ENCODE measurements around the gene PICK1. TPM values are rescaled to one million over a fixed set of nuclear protein-coding genes. Genes with fewer than 3 reads are reported as not detected.

The PICK1 gene
- total and polyA plus RNA-seq, 2 donors (not counting 1 experiment from before 2014, with no cell fraction given): 7.8 to 11.1 TPM

- Histone ChIP-seq H3K9ac (ENCODE audit: insufficient read depth, low read length) (no peak overlapping the region), H3K4me3 (replicated peaks in 1 of 4; ENCODE audit: control extremely low read depth in 1 of 4, insufficient read depth in 1 of 4, low read depth in 3 of 4, low read length in 4 of 4) (no peak overlapping the region), H3K79me2 (ENCODE audit: control insufficient read depth, insufficient read depth, low read length) (no peaks in the 10 kb centered on the region), H3K9me3 (ENCODE audit: control insufficient read depth, insufficient read depth, low read depth, low read length) (no peaks in the 10 kb centered on the region), H3K27ac (ENCODE audit: insufficient read depth, low read length) (no peak overlapping the region), H3K4me1 (ENCODE audit: control insufficient read depth, extremely low read depth, insufficient read depth, low read length) (no peaks in the 10 kb centered on the region), H4K20me1 (ENCODE audit: control insufficient read depth, extremely low read depth, insufficient read depth, low read length) (no peaks in the 10 kb centered on the region), H2AFZ (ENCODE audit: low read length) (no peak overlapping the region), H3K4me2 (ENCODE audit: extremely low read depth, insufficient read depth, low read length) (no peak overlapping the region), H3K27me3 (ENCODE audit: control insufficient read depth, insufficient read depth, low read length) (no peaks in the 10 kb centered on the region), H3K36me3 (ENCODE audit: control insufficient read depth, insufficient read depth, low read length) (no peaks in the 10 kb centered on the region)
- DNase-seq (ENCODE audit: low read depth in 2 of 2): no peak
- TF ChIP-seq EZH2 (IDR thresholded peaks at IDR 0.05; ENCODE audit: low read length, missing control alignments): no peak
- TF ChIP-seq CTCF (conservative IDR thresholded peaks at IDR 0.05 in 1 of 2, IDR thresholded peaks at IDR 0.05 in 1 of 2; ENCODE audit: low read depth in 1 of 2, low read length in 2 of 2): no peak
These were observed 54.0 kb downstream of the PICK1 start for GRCh38 chr22:38110863-38111852.

GRCh38 chr22:38111925-38112355 is 54.7 kb downstream of the PICK1 start:
- no peak overlapping the region for H3K9ac ChIP-seq (ENCODE audit: insufficient read depth, low read length)
- H3K4me3 ChIP-seq (replicated peaks in 1 of 4; ENCODE audit: control extremely low read depth in 1 of 4, insufficient read depth in 1 of 4, low read depth in 3 of 4, low read length in 4 of 4): no peak overlapping the region
- no peak for DNase-seq (ENCODE audit: low read depth in 2 of 2)

More at GRCh38 chr22:38111925-38112355, 54.7 kb downstream of the PICK1 start:
- Histone ChIP-seq H3K79me2 (ENCODE audit: control insufficient read depth, insufficient read depth, low read length) (no peaks in the 10 kb centered on the region), H3K27me3 (ENCODE audit: control insufficient read depth, insufficient read depth, low read length) (no peaks in the 10 kb centered on the region), H4K20me1 (ENCODE audit: control insufficient read depth, extremely low read depth, insufficient read depth, low read length) (no peaks in the 10 kb centered on the region), H3K27ac (ENCODE audit: insufficient read depth, low read length) (no peak overlapping the region), H3K4me2 (ENCODE audit: extremely low read depth, insufficient read depth, low read length) (no peak overlapping the region), H3K9me3 (ENCODE audit: control insufficient read depth, insufficient read depth, low read depth, low read length) (no peaks in the 10 kb centered on the region), H3K36me3 (ENCODE audit: control insufficient read depth, insufficient read depth, low read length) (no peaks in the 10 kb centered on the region), H2AFZ (ENCODE audit: low read length) (no peak overlapping the region), H3K4me1 (ENCODE audit: control insufficient read depth, extremely low read depth, insufficient read depth, low read length) (no peaks in the 10 kb centered on the region)
- TF ChIP-seq CTCF (conservative IDR thresholded peaks at IDR 0.05 in 1 of 2, IDR thresholded peaks at IDR 0.05 in 1 of 2; ENCODE audit: low read depth in 1 of 2, low read length in 2 of 2) (no peak), EZH2 (IDR thresholded peaks at IDR 0.05; ENCODE audit: low read length, missing control alignments) (no peak)

All from fibroblast of lung (primary cell).